NCI-H1417 (cell line): ENCODE measurements around the gene GRB2.
A peak's percentile ranks its signal among the peaks of the same experiment; 100 is the strongest.
"Not testable (repeated sequence)": the region's sequence is repeated elsewhere in the genome, so short reads cannot be mapped to it uniquely, and the experiment has no call there.

ENCODE experiments used
- DNase-seq, 3 experiments: peaks; one replicate each; lab custom pipeline; 2025; lab: John Stamatoyannopoulos, UW

Gene GRB2

DNA sequence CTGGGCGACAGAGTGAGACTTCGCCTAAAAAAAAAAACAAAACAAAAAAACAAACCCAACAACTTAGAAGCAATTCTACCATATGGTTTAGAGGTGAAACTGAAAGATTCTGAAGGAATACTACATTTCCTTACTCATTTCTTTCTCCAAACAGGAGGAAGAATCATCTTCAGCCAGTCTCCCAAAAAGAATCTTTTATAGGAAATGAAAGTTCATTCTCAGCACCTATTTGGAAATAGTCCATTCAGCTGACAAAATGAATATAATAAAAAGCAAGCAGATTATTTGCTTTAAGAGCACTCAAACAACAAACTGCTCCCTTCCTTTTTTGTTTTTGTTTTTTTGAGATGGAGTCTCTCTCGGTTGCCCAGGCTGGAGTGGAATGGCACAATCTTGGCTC is 17.7 kb downstream of the GRB2 start:
- no peak for DNase-seq

DNA sequence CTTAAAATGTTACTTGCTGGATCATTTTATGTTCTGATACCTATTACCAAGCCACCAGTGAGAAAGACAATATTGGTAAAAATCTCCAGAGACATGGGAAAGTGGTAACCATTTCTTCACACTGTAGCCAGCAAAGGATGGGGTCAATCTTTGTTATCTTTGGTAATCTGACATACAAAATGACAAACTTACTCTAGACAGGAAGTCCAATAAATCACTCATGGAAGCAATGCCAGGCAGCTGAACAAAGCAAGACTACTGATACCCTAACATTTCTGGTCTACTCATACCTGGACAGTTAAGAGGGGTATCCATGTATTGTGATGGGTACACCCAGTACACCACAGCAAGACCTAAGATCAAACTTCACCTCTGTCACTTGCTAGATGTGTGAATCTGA is 19.0 kb downstream of the GRB2 start:
- DNase-seq = no peak

DNA sequence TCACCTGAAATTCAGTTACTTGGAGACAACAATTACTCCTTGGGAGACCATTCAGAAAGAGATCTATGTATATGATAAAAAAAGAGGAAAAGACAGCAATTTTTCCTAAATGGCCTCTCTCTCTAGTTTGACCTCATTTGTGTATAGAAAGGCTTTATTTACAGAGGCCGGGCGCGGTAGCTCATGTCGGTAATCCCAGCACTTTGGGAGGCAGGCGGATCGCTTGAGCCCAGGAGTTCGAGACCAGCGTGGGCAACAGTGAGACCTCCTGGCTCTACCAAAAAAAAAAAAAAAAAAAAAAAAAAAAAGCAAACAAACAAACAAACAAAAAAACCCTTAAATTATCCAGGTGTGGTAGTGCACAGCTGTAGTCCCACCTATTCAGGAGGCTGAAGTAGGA is 20.7 kb downstream of the GRB2 start:
- no peak for DNase-seq

DNA sequence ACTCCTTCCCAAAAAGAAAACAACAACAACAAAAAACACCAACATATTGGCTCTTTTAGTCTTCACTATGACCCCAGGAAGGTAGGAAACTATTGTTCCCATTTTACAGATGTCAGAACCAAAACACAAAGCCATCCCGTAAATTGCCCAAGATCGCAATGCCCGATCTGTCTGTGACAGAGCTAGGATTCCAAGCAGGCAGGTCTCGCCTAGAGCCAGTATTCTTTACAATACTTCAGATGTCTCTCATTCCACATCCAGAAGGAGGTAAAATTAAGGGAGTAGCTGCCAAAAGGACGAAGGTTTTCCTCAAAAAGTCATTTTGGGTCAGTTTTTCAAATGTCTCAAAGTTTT is 21.7 kb downstream of the GRB2 start:
- DNase-seq = no peak

DNA sequence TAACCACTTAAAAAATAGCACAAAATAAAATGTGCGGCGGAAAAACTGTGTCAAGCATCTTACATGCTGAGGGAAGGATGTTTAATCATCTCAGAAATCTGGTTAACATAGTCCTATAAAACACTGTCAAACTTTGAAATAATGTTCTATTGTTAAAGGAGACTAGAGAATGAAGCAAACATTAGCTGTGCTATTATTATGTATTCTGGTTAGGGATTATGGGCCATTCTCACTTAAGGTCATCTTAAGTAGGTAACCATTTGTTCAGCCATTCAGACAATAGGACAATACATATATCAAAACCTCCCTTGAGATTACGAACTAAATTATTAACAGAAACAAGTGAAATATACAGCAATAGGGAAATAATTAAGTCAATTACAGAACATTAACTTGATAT is 24.7 kb downstream of the GRB2 start:
- DNase-seq = no peak

DNA sequence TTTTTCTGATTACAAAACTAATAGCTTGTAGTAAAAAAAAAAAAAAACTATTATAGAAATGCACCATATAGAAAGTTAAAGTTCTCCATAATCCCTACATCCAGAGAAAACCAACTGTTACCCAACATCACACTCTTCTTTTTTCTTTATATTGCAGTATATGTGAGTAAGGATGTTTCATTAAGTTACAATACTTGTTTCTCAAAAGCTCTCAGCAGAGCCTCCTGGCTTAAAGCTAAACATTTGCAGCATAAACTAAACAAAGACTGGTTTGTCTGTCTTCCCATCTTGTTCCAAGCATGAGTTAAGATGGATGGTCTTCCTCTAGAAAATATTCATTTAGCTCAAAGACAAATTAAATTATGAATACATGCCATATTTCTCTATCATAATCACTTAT is 25.2 kb downstream of the GRB2 start:
- DNase-seq = no peak

- not testable (repeated sequence) for DNase-seq
Measured at GRCh38 chr17:75379426-75379825, 26.1 kb downstream of the GRB2 start.

DNA sequence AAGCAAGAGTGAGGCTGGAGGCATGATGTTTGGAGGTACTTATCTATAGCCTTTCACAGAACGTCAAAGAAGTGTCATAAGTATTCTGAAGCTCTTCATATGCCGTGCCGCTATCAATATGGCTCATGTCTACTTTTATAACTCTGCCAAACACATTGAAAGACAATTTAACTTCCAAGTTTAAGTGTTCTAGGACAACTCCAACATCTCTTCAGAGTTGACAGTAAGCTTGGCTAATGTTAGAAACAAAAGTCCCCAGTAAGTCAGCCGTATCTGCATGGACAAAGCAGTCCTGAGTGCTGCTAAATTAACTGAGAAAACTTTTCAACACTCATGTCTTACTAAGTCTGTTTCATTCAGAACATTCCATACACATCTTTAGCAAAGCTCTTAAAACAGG is 32.2 kb downstream of the GRB2 start:
- DNase-seq = no peak

- DNase-seq = no peak
Measured at GRCh38 chr17:75371981-75372380, 33.5 kb downstream of the GRB2 start.

- DNase-seq = peak in 1 of 3 experiments; percentile 4
Measured at GRCh38 chr17:75371339-75371738, 34.1 kb downstream of the GRB2 start.

DNA sequence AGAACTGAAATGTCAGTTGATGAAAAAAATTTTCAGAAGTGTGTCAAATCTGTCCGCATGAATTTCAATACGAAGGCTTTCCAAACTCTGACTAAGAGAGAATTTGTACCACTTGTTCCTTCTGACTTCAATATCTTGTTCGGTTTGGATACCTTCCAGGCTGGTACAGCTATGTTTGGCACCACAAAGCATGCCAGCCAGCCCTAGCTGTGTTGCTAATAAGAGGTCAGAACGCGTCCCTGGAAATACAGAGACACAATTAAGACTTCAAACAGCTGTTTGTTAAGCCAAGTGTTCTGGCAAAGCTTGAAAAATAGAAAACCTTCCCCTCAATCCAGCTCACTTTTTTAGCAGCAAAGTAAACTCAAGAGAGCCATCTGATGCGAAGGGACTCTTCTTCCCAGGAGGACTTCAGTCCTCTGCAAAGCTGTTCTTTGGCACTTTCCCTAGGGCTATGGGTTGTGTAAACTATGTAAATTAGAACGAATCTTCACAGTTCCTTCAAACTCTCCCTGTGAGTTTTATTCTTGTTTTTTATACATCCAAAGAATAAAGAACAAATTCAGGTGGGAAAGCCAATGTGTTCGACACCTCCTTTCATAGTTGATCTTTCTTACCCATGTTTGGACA is 35.1 kb downstream of the GRB2 start:
- no peak for DNase-seq

GRCh38 chr17:75367838-75368789 is 37.4 kb downstream of the GRB2 start:
- not testable (repeated sequence) for DNase-seq

- DNase-seq = no peak
Measured at GRCh38 chr17:75367312-75367711, 38.2 kb downstream of the GRB2 start.

GRCh38 chr17:75366432-75366831 is 39.0 kb downstream of the GRB2 start:
- DNase-seq = no peak

- DNase-seq = no peak
Measured at GRCh38 chr17:75365931-75366275, 39.6 kb downstream of the GRB2 start.

GRCh38 chr17:75365009-75365930 is 40.2 kb downstream of the GRB2 start:
- DNase-seq = peak in 1 of 3 experiments; percentile 25

GRCh38 chr17:75364078-75364477 is 41.4 kb downstream of the GRB2 start:
- no peak for DNase-seq

DNA sequence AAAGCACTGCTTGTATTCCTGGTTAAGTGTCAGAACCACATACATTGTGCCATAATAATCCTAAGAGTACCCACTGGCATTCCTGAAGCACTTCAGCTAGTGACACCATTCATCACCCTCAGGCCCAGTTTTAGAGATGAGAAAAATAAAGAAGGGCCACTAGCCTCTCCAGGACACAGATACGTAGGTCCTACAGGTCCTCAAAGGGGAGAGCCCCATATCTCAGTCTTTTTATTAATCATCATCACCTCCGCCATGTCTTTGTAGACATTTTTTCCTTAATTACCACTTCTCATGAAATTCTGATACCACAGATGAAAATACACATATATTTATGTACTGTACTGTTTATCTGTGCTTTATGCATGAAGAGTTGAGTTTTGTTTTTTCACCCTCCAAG is 43.5 kb downstream of the GRB2 start:
- no peak for DNase-seq

DNA sequence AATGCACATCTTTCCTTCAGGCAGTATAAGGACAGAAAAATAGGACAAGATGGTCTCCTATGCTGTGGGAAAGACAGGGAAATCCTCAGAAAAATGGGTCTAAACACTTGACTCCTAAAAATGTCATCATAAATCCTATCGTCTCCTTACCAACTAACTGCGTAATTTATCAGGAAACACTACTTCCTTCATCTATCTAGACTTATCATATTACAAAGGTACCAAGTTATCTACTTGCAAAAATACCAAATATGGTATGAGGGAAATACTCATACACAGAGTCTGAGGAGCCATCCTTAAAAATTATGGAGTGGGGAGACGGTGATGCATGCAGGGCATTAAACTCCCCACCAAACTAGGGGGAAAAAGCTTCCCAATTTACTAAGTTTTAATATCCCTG is 44.1 kb downstream of the GRB2 start:
- no peak for DNase-seq

DNA sequence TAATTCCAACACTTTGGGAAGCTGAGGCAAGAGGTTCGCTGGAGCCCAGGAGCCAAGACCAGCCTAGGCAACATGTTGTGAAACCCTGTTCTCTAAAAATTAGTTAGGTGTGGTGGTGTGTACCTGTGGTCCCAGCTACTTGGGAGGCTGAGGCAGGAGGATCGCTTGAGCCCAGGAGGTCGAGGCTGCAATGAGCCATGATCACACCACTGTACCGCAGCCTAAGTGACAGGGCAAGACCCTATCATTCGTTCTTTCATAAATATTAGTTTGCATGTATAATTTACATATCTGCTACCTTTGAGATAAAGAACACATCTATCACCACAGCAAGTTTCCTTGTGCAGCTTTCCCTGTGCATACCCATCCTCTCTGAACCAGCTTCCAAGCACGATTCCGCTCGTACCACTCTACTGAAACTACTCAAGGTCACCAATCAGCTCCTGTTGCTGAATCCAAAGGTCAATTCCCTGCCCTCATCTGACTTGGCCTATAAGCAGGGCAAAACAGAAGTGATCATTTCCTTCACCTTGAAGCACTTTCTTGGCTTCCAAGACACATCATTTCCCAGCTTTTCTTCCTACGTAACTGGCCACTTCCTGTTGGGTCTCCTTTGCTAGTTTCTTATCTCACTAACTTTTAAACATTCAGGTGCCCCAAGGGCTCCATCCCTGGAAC is 49.1 kb downstream of the GRB2 start:
- no peak for DNase-seq

DNA sequence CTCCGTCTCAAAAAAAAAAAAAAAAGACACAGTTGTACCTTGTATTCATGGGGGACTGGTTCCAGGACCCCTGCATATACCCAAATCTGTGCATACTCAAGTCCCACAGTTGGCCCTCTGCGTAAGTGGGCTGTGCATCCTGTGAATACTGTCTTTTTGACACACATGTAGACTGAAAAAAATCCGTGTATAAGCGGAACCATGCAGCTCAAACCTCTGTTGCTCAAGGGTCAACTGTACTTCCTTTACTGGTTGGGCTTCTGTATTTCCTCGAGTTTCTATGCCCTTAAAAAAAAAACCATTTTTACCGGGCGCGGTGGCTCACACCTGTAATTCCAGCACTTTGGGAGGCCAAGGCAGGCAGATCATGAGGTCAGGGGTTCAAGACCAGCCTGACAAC is 52.3 kb downstream of the GRB2 start:
- DNase-seq = no peak

DNA sequence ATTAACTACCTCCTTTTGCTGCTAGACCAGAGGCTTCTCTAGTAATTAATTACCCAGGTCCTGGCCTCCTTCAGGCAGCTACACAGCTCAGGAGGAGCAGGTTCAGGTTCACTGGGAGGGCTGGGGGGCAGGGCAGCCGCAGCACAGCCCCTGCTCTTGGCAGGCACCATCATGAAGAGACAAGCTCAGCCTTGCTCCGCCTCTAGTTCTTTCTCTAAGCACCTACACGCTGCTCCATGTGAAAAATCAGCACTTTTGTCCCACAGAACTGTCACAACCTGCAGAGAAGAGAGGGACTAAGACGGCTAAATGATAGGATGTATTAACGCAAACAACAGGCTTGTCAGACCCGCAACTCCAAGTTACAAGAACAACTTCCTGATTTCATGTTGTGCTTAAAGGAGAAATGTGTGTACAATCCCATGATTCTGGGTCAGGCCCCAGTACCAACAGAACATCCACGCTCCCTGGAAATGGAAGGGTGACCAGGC is 53.4 kb downstream of the GRB2 start:
- DNase-seq = peak; percentile 30 to 75 (median 43)
